OCI-LY7 (cell line): Measurements from ENCODE around the gene KCNK1. TPM values are rescaled to one million over a fixed set of nuclear protein-coding genes. Genes with fewer than 3 reads are reported as not detected.

Experiments used
- BruUV-seq: library from RNA; stranded (reverse); fragments of 400-500 nt; replicated peaks from 2 replicates; lab custom pipeline; 2021; lab: Mats Ljungman, UMichigan
- CTCF ChIA-PET: fragments of 300-600 bp; sonication (Branson Sonifier 250); formaldehyde crosslinking; loops from one replicate; lab custom pipeline; 2022; ENCODE audit warnings: antibody characterized with exemption; ENCODE audit not compliant: unreplicated experiment; lab: Charles Lee
- POLR2A ChIA-PET: fragments of 300-600 bp; sonication (Branson Sonifier 250); formaldehyde crosslinking; loops from one replicate; lab custom pipeline; 2022; ENCODE audit warnings: antibody characterized with exemption; lab: Charles Lee
- DNase-seq: peaks from one replicate; pipeline ENCODE4 v3.0.0-alpha.2; 2015; ENCODE audit warnings: low spot score
- H2AFZ ChIP-seq: fragments of 200-600 bp; sonication (generic), shearing (Covaris generic); 2 replicates; pipeline ENCODE4 v1.6.1; 2014; ENCODE audit warnings: mild to moderate bottlenecking, antibody characterized with exemption, low read length, moderate library complexity
- H3K27ac ChIP-seq: fragments of 200-600 bp; sonication (generic); 2 replicates; pipeline ENCODE4 v1.5.1; 2014; ENCODE audit warnings: mixed run types, low read depth, mild to moderate bottlenecking, moderate library complexity, low read length, inconsistent platforms; ENCODE audit not compliant: poor library complexity, severe bottlenecking
- H3K36me3 ChIP-seq: fragments of 200-600 bp; sonication (generic); 2 replicates; pipeline ENCODE4 v1.6.1; 2014; ENCODE audit warnings: mild to moderate bottlenecking, antibody characterized with exemption, low read length, moderate library complexity, mixed read lengths; ENCODE audit not compliant: insufficient read depth
- H3K4me1 ChIP-seq: fragments of 200-600 bp; sonication (generic); 2 replicates; pipeline ENCODE4 v1.5.1; 2014; ENCODE audit warnings: mild to moderate bottlenecking, low read length; ENCODE audit not compliant: insufficient read depth, poor library complexity, severe bottlenecking
- H3K4me2 ChIP-seq: fragments of 200-600 bp; sonication (generic); 2 replicates; pipeline ENCODE4 v1.6.1; 2014; ENCODE audit warnings: mild to moderate bottlenecking, low read length
- H3K4me3 ChIP-seq: fragments of 200-600 bp; sonication (generic); 2 replicates; pipeline ENCODE4 v1.5.1; 2014; ENCODE audit warnings: mild to moderate bottlenecking, low read depth, low read length; ENCODE audit not compliant: poor library complexity, severe bottlenecking
- H3K79me2 ChIP-seq: fragments of 200-600 bp; sonication (generic); 2 replicates; pipeline ENCODE4 v1.6.1; 2016; ENCODE audit warnings: low read depth, mild to moderate bottlenecking, low read length, moderate library complexity, mixed read lengths; ENCODE audit not compliant: insufficient read depth
- H3K9me2 ChIP-seq: fragments of 200-600 bp; sonication (generic); 2 replicates; pipeline ENCODE4 v1.6.1; 2016; ENCODE audit warnings: mild to moderate bottlenecking, low read length, mixed read lengths; ENCODE audit not compliant: insufficient read depth
- H3K9me3 ChIP-seq: fragments of 200-600 bp; sonication (generic); 2 replicates; pipeline ENCODE4 v1.6.1; 2014; ENCODE audit warnings: mild to moderate bottlenecking, mixed run types, low read length, mixed read lengths
- H4K20me1 ChIP-seq: fragments of 200-600 bp; sonication (generic); 2 replicates; pipeline ENCODE4 v1.6.1; 2014; ENCODE audit warnings: mild to moderate bottlenecking, antibody characterized with exemption, low read length, moderate library complexity, mixed read lengths; ENCODE audit not compliant: insufficient read depth
- EZH2phosphoT487 ChIP-seq: fragments of 200-600 bp; sonication (generic); IDR thresholded peaks from 2 replicates; pipeline ENCODE4 v1.6.1; 2018; ENCODE audit warnings: low read depth, borderline replicate concordance, mild to moderate bottlenecking, mixed run types, antibody characterized with exemption, low read length, moderate library complexity, mixed read lengths
- intact Hi-C: fragments of 100-400 bp; cut with micrococcal nuclease; formaldehyde crosslinking; loops from one replicate; pipeline ENCODE4 v1.10.0; 2022; ENCODE audit not compliant: unreplicated experiment
- total RNA-seq, 2 experiments: library from RNA; depleted of rRNA in 1 of 2; stranded (reverse); fragments of >200 nt in 1 of 2; shearing (Covaris generic) in 1 of 2; gene quantifications; 2 replicates each; pipeline ENCODE4 v1.2.3, GENCODE V29; 2014 to 2022
- TF ChIP-seq, protein P1 (sequence below): fragments of 200-600 bp; sonication (generic); conservative IDR thresholded peaks from 2 replicates; pipeline ENCODE4 v1.5.1; 2014; ENCODE audit warnings: mild to moderate bottlenecking, antibody characterized with exemption, low read length, moderate library complexity, mixed read lengths

Gene KCNK1
- total RNA-seq, 2 experiments from 2014 or later, result not detected

DNA sequence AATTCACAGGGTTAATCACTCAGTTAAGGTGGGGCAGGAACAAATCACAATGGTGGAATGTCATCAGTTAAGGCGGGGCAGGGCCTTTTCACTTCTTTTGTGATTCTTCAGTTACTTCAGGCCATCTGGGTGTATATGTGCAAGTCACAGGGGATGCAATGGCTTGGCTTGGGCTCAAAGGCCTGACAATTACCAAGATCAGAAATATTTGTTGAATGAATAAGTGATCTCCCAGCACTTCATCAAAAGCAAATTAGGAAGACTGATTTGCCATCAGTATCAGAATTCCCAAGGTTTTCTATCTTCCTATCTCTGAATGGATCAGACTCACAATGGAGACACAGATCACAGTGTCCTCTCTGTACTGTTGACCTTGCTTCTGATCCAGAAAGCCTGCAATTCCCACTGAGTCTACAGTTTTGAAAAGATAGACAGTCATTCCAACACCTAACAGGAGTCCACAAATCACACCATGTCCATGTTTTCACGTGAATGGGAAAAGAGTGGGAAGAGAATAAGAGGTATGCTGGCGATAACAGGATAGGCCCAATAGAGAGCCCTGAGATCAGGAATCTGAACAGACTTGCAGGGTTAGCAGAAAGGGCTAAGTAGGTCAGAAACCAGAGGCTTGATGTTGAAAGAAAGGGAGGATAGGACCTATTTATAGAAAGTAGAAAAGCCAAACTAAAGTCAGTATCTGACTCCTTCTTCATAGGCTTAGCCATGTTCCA lies 75.3 kb downstream of the KCNK1 start:
- intact Hi-C loops, result no loop called here
- Histone ChIP-seq H3K9me2 (no peaks in the 10 kb centered on the region), H3K4me3 (no peak overlapping the region), H3K4me2 (no peak overlapping the region), H3K36me3 (no peaks in the 10 kb centered on the region), H2AFZ (no peak overlapping the region), H3K9me3 (no peaks in the 10 kb centered on the region), H3K79me2 (no peaks in the 10 kb centered on the region), H4K20me1 (no peaks in the 10 kb centered on the region), H3K4me1 (no peaks in the 10 kb centered on the region), H3K27ac (no peak overlapping the region)
- ChIA-PET CTCF (no interaction called here), POLR2A (no interaction called here)
- TF ChIP-seq EZH2phosphoT487, result no peak
- TF ChIP-seq, protein P1, sequence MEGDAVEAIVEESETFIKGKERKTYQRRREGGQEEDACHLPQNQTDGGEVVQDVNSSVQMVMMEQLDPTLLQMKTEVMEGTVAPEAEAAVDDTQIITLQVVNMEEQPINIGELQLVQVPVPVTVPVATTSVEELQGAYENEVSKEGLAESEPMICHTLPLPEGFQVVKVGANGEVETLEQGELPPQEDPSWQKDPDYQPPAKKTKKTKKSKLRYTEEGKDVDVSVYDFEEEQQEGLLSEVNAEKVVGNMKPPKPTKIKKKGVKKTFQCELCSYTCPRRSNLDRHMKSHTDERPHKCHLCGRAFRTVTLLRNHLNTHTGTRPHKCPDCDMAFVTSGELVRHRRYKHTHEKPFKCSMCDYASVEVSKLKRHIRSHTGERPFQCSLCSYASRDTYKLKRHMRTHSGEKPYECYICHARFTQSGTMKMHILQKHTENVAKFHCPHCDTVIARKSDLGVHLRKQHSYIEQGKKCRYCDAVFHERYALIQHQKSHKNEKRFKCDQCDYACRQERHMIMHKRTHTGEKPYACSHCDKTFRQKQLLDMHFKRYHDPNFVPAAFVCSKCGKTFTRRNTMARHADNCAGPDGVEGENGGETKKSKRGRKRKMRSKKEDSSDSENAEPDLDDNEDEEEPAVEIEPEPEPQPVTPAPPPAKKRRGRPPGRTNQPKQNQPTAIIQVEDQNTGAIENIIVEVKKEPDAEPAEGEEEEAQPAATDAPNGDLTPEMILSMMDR, result no peak
- DNase-seq, result no peak
- no TSS peak for BruUV-seq

DNA sequence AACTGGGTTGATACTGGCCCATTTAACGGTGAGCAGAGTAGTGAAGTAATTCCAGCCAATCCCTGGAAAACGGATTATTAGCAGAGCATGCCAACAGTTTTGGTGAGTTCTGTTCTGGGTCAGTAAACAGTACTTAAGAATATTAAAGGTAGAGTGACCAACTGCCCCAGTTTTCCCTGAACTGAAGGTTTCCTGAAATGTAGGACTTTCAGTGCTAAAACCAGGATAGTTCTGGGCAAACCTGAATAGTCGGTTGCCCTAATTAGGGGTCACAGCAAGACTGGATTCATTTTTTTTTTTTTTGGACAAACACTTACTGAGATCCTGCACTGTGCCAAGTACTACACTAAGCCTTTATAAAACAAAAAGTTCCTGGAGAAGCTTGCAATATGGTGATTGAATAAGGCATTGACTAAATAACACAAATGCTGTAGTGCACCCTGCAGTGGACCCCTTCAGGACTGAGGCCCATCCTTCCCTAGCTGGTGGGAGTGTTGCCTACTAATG lies 75.9 kb downstream of the KCNK1 start:
- H3K9me3 ChIP-seq, result no peaks in the 10 kb centered on the region
- no TSS peak for BruUV-seq
- TF ChIP-seq, protein P1, result no peak
- no peak for TF ChIP-seq EZH2phosphoT487
- H3K4me1 ChIP-seq, result no peaks in the 10 kb centered on the region
- no peak overlapping the region for H3K4me3 ChIP-seq
- H3K79me2 ChIP-seq, result no peaks in the 10 kb centered on the region
- H3K4me2 ChIP-seq, result no peak overlapping the region
- no peaks in the 10 kb centered on the region for H3K36me3 ChIP-seq
- H2AFZ ChIP-seq, result no peak overlapping the region
- H3K27ac ChIP-seq, result no peak overlapping the region
- CTCF ChIA-PET, result interaction anchor here (0.6 kb wide), 1 partner anchor 529 kb away, joined by 3 read pairs; no protein-coding TSS in a partner anchor
- intact Hi-C loops, result no loop called here
- DNase-seq, result no peak
- POLR2A ChIA-PET, result no interaction called here
- no peaks in the 10 kb centered on the region for H4K20me1 ChIP-seq
- H3K9me2 ChIP-seq, result no peaks in the 10 kb centered on the region

GRCh38 chr1:233695901-233696300 lies 82.0 kb downstream of the KCNK1 start:
- Histone ChIP-seq H3K4me1 (no peaks in the 10 kb centered on the region), H3K36me3 (no peaks in the 10 kb centered on the region), H3K4me3 (no peak overlapping the region), H2AFZ (no peak overlapping the region), H3K79me2 (no peaks in the 10 kb centered on the region), H4K20me1 (no peaks in the 10 kb centered on the region), H3K9me2 (no peaks in the 10 kb centered on the region), H3K27ac (no peak overlapping the region), H3K4me2 (no peak overlapping the region), H3K9me3 (no peaks in the 10 kb centered on the region)
- no TSS peak for BruUV-seq
- TF ChIP-seq EZH2phosphoT487, result no peak
- TF ChIP-seq, protein P1, result no peak
- ChIA-PET CTCF (no interaction called here), POLR2A (no interaction called here)
- intact Hi-C loops, result no loop called here
- no peak for DNase-seq
